Limb (tissue), 2 donors: ENCODE data around the gene CFAP54.
A peak's percentile ranks its signal among the peaks of the same experiment; 100 is the strongest.

Source experiments
- DNase-seq, 2 donors: peaks; one replicate each; pipeline ENCODE4 v3.0.0-alpha.2; 2016; ENCODE audit errors: extremely low spot score in 2 of 2

Gene CFAP54

GRCh38 chr12:96886998-96887677 is 397.8 kb downstream of the CFAP54 start:
- DNase-seq, result peak in 1 of 2 donors; percentile 65

GRCh38 chr12:96889273-96889933 is 400.0 kb downstream of the CFAP54 start:
- DNase-seq, result no peak

- no peak for DNase-seq
Observed at GRCh38 chr12:96890331-96890730, 401.0 kb downstream of the CFAP54 start.

DNA sequence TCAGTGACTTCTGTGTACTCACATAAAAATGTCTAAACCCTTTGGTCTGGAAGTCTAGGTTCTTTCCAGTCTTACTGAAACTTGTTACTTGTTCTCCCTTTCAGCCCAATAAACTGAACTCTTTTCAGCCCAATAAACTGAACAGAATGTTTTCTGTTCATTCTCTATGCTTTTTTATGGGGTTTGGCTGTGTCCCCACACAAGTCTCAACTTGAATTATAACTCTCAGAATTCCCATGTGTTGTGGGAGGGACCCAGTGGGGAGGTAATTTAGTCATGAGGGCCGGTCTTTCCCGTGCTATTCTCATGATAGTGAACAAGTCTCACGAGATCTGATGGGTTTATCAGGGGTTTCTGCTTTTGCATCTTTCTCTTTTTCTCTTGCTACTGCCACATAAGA is 402.7 kb downstream of the CFAP54 start:
- DNase-seq, result no peak

DNA sequence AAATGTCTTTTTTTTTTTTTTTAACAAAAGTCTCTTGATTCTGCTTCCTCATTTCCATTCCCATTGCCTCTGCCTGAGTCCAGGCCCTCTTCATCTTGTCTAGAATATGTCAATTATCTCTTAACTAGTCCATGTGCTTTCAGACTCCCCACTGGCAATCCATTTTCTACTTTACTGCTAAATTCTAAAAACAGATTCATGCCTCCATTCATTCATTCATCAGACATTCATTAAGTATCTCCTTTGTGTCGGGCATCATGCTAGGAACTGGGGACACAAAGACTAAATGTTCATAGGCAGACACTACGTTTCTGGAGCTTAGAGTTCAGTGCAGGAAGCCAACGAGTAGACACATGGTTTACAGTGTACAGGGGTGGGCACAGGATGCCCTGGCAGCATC is 408.0 kb downstream of the CFAP54 start:
- DNase-seq, result no peak

DNA sequence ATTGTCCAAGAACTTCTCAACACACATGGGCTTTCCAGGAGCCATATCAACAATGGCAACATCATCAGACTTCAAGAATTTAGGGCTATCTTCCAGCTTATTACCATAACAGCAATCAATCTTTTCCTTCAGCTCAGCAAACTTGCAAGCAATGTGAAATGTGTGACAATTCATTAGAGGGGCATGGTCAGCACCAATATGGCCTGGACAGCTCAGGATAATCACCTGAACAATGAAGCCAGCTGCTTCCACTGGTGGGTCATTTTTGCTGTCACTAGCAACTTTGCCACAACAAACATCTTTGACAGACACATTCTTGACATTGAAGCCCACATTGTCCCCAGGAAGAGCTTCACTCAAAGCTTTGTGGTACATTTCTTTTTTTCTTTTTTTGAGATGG is 411.8 kb downstream of the CFAP54 start:
- DNase-seq, result no peak

GRCh38 chr12:96902076-96902475 is 412.7 kb downstream of the CFAP54 start:
- DNase-seq, result no peak

GRCh38 chr12:96906498-96906848 is 417.1 kb downstream of the CFAP54 start:
- no peak for DNase-seq

- DNase-seq, result peak; percentile 79 to 93
Observed at GRCh38 chr12:96906849-96907670, 417.7 kb downstream of the CFAP54 start, which contains the start of gene NEDD1. TSS of gene NEDD1 (plus strand) at chr12:96907257. CDS start at chr12:96909760, 2,503 bp downstream.

GRCh38 chr12:96907671-96908422 is 418.5 kb downstream of the CFAP54 start:
- peak in 1 of 2 donors; percentile 46 for DNase-seq

DNA sequence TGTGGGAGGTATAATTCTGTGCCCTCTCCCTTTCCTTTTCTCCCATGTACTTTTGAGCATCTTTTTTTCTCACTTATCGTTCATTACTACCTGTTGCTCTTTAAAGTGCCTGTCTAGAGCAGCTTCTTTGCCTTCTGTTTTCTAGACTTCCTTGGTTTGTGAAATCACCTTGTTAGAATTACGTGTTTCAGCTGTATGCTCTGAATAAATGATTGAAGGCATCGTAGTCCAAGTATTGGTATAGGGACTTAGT is 419.0 kb downstream of the CFAP54 start:
- no peak for DNase-seq

DNA sequence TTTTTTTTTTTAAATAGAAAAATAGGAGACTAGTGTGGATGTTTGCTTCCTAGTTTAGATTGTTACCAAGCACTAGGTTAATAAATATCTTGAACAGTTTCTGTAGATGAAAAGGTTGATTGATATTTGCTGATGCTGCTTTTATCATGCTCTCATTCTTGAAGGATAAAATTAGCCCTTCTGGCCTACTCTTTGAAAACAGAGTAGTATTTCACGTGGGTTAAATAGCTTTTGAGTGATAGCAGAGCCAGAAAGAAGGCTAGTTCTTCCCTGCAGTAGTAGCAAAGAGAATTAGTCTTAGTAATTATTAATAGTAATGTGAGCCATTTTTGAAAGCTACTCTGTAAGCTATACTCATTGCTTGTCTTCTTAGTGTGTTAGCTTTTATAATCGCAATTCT is 422.9 kb downstream of the CFAP54 start:
- no peak for DNase-seq

- DNase-seq, result no peak
Observed at GRCh38 chr12:96912943-96913342, 423.6 kb downstream of the CFAP54 start.

DNA sequence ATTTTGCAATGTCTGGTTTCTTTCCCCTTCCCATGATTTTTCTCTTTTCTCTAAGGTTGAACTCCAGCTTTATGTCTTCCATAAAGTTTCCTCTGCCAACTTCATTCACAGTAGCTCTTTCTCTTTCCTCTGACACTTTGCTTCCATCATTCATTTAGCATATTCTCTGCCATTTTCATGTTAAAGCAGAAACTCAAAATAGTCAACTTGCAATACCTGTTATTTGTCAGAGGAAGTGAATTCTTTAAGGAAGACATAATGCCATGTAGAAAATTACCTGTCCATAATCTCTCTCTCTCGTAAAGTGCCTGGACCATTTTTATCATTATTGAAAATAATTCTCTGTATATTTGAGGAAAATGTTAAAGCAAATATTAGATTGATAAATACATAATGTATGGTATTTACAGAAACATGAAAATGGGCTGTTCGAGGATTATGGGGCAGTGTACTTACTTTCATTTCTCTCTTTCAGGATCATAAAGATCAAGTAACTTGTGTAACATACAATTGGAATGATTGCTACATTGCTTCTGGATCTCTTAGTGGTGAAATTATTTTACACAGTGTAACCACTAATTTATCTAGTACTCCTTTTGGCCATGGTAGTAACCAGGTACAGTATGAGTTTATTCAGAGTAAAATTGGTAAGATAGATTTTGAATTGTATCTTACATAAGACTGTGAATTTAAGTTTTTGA is 430.3 kb downstream of the CFAP54 start:
- no peak for DNase-seq
